AG10803 (cell line): ENCODE data around the gene UBE2L6.

ENCODE experiments used
- DNase-seq: peaks from one replicate; pipeline ENCODE4 v3.0.0; 2010; ENCODE audit warnings: low read depth
- H3K4me3 ChIP-seq: 2 replicates; pipeline ENCODE4 v1.5.1; 2011; ENCODE audit warnings: mild to moderate bottlenecking, low read length, control low read depth
- CTCF ChIP-seq: conservative IDR thresholded peaks from 2 replicates; pipeline ENCODE4 v1.5.1; 2011; ENCODE audit warnings: mild to moderate bottlenecking, low read length, control low read depth, inconsistent platforms

The UBE2L6 gene

GRCh38 chr11:57568330-57568766, 876 bp upstream of the UBE2L6 start:
- peak; percentile 86 for TF ChIP-seq CTCF
- peak; percentile 68 for DNase-seq
- peak overlapping the region; percentile 89 for H3K4me3 ChIP-seq

- DNase-seq = peak; percentile 6
- TF ChIP-seq CTCF = no peak
- H3K4me3 ChIP-seq = peak overlapping the region; percentile 89
Observed at GRCh38 chr11:57566905-57567514, 462 bp downstream of the UBE2L6 start.

GRCh38 chr11:57566005-57566904, 1.2 kb downstream of the UBE2L6 start:
- peak overlapping the region; percentile 89 for H3K4me3 ChIP-seq
- DNase-seq = peak; percentile 45
- TF ChIP-seq CTCF = no peak

- H3K4me3 ChIP-seq = no peak overlapping the region
- TF ChIP-seq CTCF = no peak
- DNase-seq = no peak
Observed at GRCh38 chr11:57562596-57562995, 4.9 kb downstream of the UBE2L6 start.

GRCh38 chr11:57560146-57560545, 7.3 kb downstream of the UBE2L6 start:
- H3K4me3 ChIP-seq = no peak overlapping the region
- no peak for DNase-seq
- no peak for TF ChIP-seq CTCF

- no peak overlapping the region for H3K4me3 ChIP-seq
- no peak for DNase-seq
- no peak for TF ChIP-seq CTCF
Observed at GRCh38 chr11:57556041-57556440, 11.4 kb downstream of the UBE2L6 start.

GRCh38 chr11:57555393-57555792, 12.1 kb downstream of the UBE2L6 start:
- no peak for DNase-seq
- TF ChIP-seq CTCF = no peak
- H3K4me3 ChIP-seq = no peak overlapping the region
